ENCODE results near the gene B4GALT6.

DNA sequence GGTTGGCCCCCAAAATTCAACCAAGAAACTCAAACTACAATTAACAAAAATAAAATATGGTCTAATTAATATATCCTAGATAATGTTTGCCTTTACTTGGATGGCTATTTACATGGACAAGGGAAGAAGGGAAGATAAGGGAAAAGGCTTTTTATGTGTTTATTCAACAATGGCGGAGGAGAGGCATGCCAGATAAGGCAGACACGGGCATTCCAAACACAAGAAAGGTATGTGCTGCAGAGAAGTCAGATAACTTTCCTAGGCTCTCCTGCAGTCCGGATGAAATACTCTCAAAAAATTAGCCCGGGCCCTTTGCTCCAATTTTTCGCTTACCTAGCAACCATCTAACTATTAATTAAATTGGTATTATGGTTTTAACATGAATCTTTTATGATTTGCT is 97.8 kb downstream of the B4GALT6 start:
- TF ChIP-seq, protein P1, sequence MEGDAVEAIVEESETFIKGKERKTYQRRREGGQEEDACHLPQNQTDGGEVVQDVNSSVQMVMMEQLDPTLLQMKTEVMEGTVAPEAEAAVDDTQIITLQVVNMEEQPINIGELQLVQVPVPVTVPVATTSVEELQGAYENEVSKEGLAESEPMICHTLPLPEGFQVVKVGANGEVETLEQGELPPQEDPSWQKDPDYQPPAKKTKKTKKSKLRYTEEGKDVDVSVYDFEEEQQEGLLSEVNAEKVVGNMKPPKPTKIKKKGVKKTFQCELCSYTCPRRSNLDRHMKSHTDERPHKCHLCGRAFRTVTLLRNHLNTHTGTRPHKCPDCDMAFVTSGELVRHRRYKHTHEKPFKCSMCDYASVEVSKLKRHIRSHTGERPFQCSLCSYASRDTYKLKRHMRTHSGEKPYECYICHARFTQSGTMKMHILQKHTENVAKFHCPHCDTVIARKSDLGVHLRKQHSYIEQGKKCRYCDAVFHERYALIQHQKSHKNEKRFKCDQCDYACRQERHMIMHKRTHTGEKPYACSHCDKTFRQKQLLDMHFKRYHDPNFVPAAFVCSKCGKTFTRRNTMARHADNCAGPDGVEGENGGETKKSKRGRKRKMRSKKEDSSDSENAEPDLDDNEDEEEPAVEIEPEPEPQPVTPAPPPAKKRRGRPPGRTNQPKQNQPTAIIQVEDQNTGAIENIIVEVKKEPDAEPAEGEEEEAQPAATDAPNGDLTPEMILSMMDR (conservative IDR thresholded peaks at IDR 0.05; ENCODE audit: low read length): no peak
- TF ChIP-seq EZH2phosphoT487 (IDR thresholded peaks at IDR 0.05; ENCODE audit: borderline replicate concordance): no peak
